SK-N-SH (cell line): ENCODE measurements around the gene ALDH1L1. TPM values are rescaled to one million over a fixed set of nuclear protein-coding genes. Genes with fewer than 3 reads are reported as not detected.

ENCODE experiments used
- CTCF ChIA-PET: fragments of 300-600, 350-600 bp; formaldehyde crosslinking; extraction: SDS; loops from one replicate; lab custom pipeline; 2021; lab: Yijun Ruan, JAX
- POLR2A ChIA-PET: fragments of 350-600 bp; sonication (Branson Sonifier 250); formaldehyde crosslinking; extraction: SDS; loops from one replicate; lab custom pipeline; 2020; ENCODE audit warnings: antibody characterized with exemption, inconsistent platforms; lab: Yijun Ruan, JAX
- DNase-seq: peaks from one replicate; pipeline ENCODE4 v3.0.0; 2012
- H2AFZ ChIP-seq: fragments of 200-600 bp; sonication (generic); 2 replicates; pipeline ENCODE4 v1.8.1; 2016; ENCODE audit warnings: antibody characterized with exemption, mild to moderate bottlenecking, low read depth
- H3F3A ChIP-seq: fragments of 200-600 bp; sonication (generic); replicated peaks from 2 replicates; pipeline ENCODE3; 2016; ENCODE audit warnings: antibody characterized with exemption, mild to moderate bottlenecking; ENCODE audit not compliant: insufficient read depth
- H3K27ac ChIP-seq, 2 experiments: fragments of 200-500 bp in 1 of 2; fragments of 200-600 bp in 1 of 2; sonication (Bioruptor generic) in 1 of 2; sonication (generic), shearing (Covaris generic) in 1 of 2; 2 replicates each; pipeline versions ENCODE4 v1.5.1 to v1.6.1; 2014 to 2016; ENCODE audit warnings: low read depth in 2 of 2, inconsistent platforms in 1 of 2, low read length in 1 of 2, mild to moderate bottlenecking in 1 of 2, mixed read lengths in 1 of 2
- H3K27me3 ChIP-seq: fragments of 200-600 bp; sonication (generic), shearing (Covaris generic); 2 replicates; pipeline ENCODE4 v1.6.1; 2016; ENCODE audit warnings: mixed run types; ENCODE audit not compliant: insufficient read depth
- H3K36me3 ChIP-seq, 2 experiments: fragments of 200-500 bp in 1 of 2; fragments of 200-600 bp in 1 of 2; sonication (Bioruptor generic) in 1 of 2; sonication (generic) in 1 of 2; replicated peaks in 1 of 2; 2 replicates each; pipeline versions ENCODE3 to v1.5.1; 2014 to 2016; ENCODE audit warnings: low read length in 1 of 2, mild to moderate bottlenecking in 1 of 2; ENCODE audit not compliant: insufficient read depth in 2 of 2, control insufficient read depth in 1 of 2
- H3K4me1 ChIP-seq, 2 experiments: fragments of 200-500 bp in 1 of 2; fragments of 200-600 bp in 1 of 2; sonication (Bioruptor generic) in 1 of 2; sonication (generic), shearing (Covaris generic) in 1 of 2; 2 replicates each; pipeline versions ENCODE4 v1.5.1 to v1.6.1; 2014 to 2016; ENCODE audit warnings: low read depth in 1 of 2, low read length in 1 of 2, mixed run types in 1 of 2; ENCODE audit not compliant: insufficient read depth in 2 of 2, control insufficient read depth in 1 of 2
- H3K4me2 ChIP-seq: fragments of 200-600 bp; sonication (generic), shearing (Covaris generic); 2 replicates; pipeline ENCODE4 v1.6.1; 2017; ENCODE audit warnings: mixed run types
- H3K4me3 ChIP-seq, 2 experiments: fragments of 200-500 bp in 1 of 2; fragments of 200-600 bp in 1 of 2; sonication (Bioruptor generic) in 1 of 2; sonication (generic), shearing (Covaris generic) in 1 of 2; 2 replicates each; pipeline versions ENCODE4 v1.5.1 to v1.8.1; 2014 to 2016; ENCODE audit warnings: low read depth in 2 of 2, inconsistent platforms in 1 of 2, low read length in 1 of 2, mild to moderate bottlenecking in 1 of 2, mixed read lengths in 1 of 2, moderate library complexity in 1 of 2
- H3K79me2 ChIP-seq: fragments of 200-600 bp; sonication (generic); 2 replicates; pipeline ENCODE4 v1.8.1; 2017; ENCODE audit warnings: mild to moderate bottlenecking; ENCODE audit not compliant: insufficient read depth
- H3K9ac ChIP-seq: fragments of 200-600 bp; sonication (generic); 2 replicates; pipeline ENCODE4 v1.6.1; 2017; ENCODE audit warnings: mixed run types
- H3K9me2 ChIP-seq: fragments of 200-600 bp; sonication (generic); 2 replicates; pipeline ENCODE4 v1.6.1; 2017; ENCODE audit warnings: mixed run types
- H3K9me3 ChIP-seq: fragments of 200-600 bp; sonication (generic); 2 replicates; pipeline ENCODE4 v1.6.1; 2017; ENCODE audit warnings: mixed run types, mild to moderate bottlenecking, moderate library complexity
- H4K20me1 ChIP-seq: fragments of 200-600 bp; sonication (generic); 2 replicates; pipeline ENCODE4 v1.6.1; 2017; ENCODE audit warnings: mild to moderate bottlenecking, mixed run types; ENCODE audit not compliant: insufficient read depth
- ELF1 ChIP-seq: IDR thresholded peaks from 2 replicates; pipeline ENCODE4 v1.4.0; 2012
- FOSL2 ChIP-seq: IDR thresholded peaks from 2 replicates; pipeline ENCODE4 v1.4.0; 2012; ENCODE audit warnings: low read depth, mild to moderate bottlenecking, moderate library complexity, borderline replicate concordance
- FOXJ3 ChIP-seq: sonication (generic); formaldehyde crosslinking; IDR thresholded peaks from 2 replicates; pipeline ENCODE4 v1.5.1; 2020; ENCODE audit warnings: mild to moderate bottlenecking, missing genetic modification reagents
- GABPA ChIP-seq: IDR thresholded peaks from 2 replicates; pipeline ENCODE4 v1.4.0; 2012; ENCODE audit warnings: low read depth, mild to moderate bottlenecking
- GATA2 ChIP-seq: sonication (generic); formaldehyde crosslinking; IDR thresholded peaks from 2 replicates; pipeline ENCODE4 v1.5.0; 2020; ENCODE audit warnings: mild to moderate bottlenecking, missing genetic modification reagents
- JUND ChIP-seq: IDR thresholded peaks from 2 replicates; pipeline ENCODE4 v1.4.0; 2012
- MXI1 ChIP-seq: IDR thresholded peaks from 2 replicates; pipeline ENCODE4 v1.6.1; 2012; ENCODE audit warnings: mild to moderate bottlenecking, low read depth, low read length, improper control_type of control experiment
- NRF1 ChIP-seq: IDR thresholded peaks from 2 replicates; pipeline ENCODE4 v1.6.1; 2012; ENCODE audit warnings: low read depth, mild to moderate bottlenecking, low read length
- POLR2AphosphoS5 ChIP-seq: IDR thresholded peaks from 2 replicates; pipeline ENCODE4 v1.6.1; 2012; ENCODE audit warnings: low read depth, low read length
- RCOR1 ChIP-seq: fragments of 150-350 bp; IDR thresholded peaks from 2 replicates; pipeline ENCODE4 v1.6.1; 2017; ENCODE audit warnings: antibody characterized with exemption, low read length
- REST ChIP-seq: IDR thresholded peaks from 2 replicates; pipeline ENCODE4 v1.6.1; 2012; ENCODE audit warnings: mild to moderate bottlenecking, low read depth, low read length, moderate library complexity
- TAF1 ChIP-seq: IDR thresholded peaks from 2 replicates; pipeline ENCODE4 v1.6.1; 2012; ENCODE audit warnings: low read depth, mild to moderate bottlenecking, low read length, moderate library complexity, borderline replicate concordance
- TCF12 ChIP-seq: IDR thresholded peaks from 2 replicates; pipeline ENCODE4 v1.4.0; 2012
- USF1 ChIP-seq: IDR thresholded peaks from 2 replicates; pipeline ENCODE4 v1.4.0; 2012; ENCODE audit warnings: low read depth, borderline replicate concordance
- USF2 ChIP-seq: fragments of 150-350 bp; IDR thresholded peaks from 2 replicates; pipeline ENCODE4 v1.6.1; 2017; ENCODE audit warnings: antibody characterized with exemption, low read length, low read depth, borderline replicate concordance
- WGBS: methylation state at CpG from one replicate; pipeline ENCODE4 v1.1.6; 2017; ENCODE audit warnings: low lambda C conversion rate; 5-methylcytosine and 5-hydroxymethylcytosine counted together
- polyA plus RNA-seq, 3 experiments: library from polyadenylated mRNA; depleted of rRNA; stranded (reverse); fragments of >200 nt; gene quantifications; 2 replicates each; pipeline ENCODE4 v1.2.3, GENCODE V29; 2012
- TF ChIP-seq, protein P1 (sequence below): IDR thresholded peaks from 2 replicates; pipeline ENCODE4 v1.4.0; 2012; ENCODE audit warnings: low read depth, borderline replicate concordance
- TF ChIP-seq, protein P2 (sequence below): fragments of 200-600 bp; sonication (generic); IDR thresholded peaks from 2 replicates; pipeline ENCODE4 v1.6.1; 2017; ENCODE audit warnings: antibody characterized with exemption, mild to moderate bottlenecking, moderate library complexity

Gene ALDH1L1
- polyA plus RNA-seq, 1 of the 3 experiments (the other 2 are of a cell fraction), result not detected

- Histone ChIP-seq H3K4me3 (no peak overlapping the region), H3K27me3 (no peaks in the 10 kb centered on the region), H3K4me2 (no peak overlapping the region), H3K9me3 (no peaks in the 10 kb centered on the region), H3K27ac (no peak overlapping the region), H2AFZ (no peak overlapping the region), H4K20me1 (no peaks in the 10 kb centered on the region), H3K9ac (no peak overlapping the region), H3K79me2 (no peaks in the 10 kb centered on the region)
- DNase-seq, result no peak
- ChIA-PET POLR2A (no interaction called here), CTCF (interaction anchor here (0.8 to 2.9 kb wide), 4 partner anchors 14 to 36 kb away, joined by 3 to 8 read pairs (median 3); partner anchors contain the start of gene SLC41A3)
- WGBS, result 45% methylated on average over 2 of the region's 2 CpGs
- TF ChIP-seq USF2, result no peak
- no peak for TF ChIP-seq RCOR1
- TF ChIP-seq, protein P1, sequence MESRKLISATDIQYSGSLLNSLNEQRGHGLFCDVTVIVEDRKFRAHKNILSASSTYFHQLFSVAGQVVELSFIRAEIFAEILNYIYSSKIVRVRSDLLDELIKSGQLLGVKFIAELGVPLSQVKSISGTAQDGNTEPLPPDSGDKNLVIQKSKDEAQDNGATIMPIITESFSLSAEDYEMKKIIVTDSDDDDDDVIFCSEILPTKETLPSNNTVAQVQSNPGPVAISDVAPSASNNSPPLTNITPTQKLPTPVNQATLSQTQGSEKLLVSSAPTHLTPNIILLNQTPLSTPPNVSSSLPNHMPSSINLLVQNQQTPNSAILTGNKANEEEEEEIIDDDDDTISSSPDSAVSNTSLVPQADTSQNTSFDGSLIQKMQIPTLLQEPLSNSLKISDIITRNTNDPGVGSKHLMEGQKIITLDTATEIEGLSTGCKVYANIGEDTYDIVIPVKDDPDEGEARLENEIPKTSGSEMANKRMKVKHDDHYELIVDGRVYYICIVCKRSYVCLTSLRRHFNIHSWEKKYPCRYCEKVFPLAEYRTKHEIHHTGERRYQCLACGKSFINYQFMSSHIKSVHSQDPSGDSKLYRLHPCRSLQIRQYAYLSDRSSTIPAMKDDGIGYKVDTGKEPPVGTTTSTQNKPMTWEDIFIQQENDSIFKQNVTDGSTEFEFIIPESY, result no peak
- TF ChIP-seq GATA2 (CRISPR knock-in tag), result no peak
- TF ChIP-seq GABPA, result no peak
- TF ChIP-seq TCF12, result no peak
- no peak for TF ChIP-seq FOXJ3 (CRISPR knock-in tag)
- TF ChIP-seq USF1, result no peak
- TF ChIP-seq POLR2AphosphoS5, result no peak
- TF ChIP-seq ELF1, result no peak
- no peak for TF ChIP-seq JUND
- TF ChIP-seq, all 33 proteins: peak for 0
- no peaks in the 10 kb centered on the region for H3K36me3 ChIP-seq
- H3K9me2 ChIP-seq, result no peaks in the 10 kb centered on the region
- no peaks in the 10 kb centered on the region for H3F3A ChIP-seq
- H3K4me1 ChIP-seq, result peaks cover 0 to 17% of the 10 kb centered on the region in 2 experiments; a peak in 1 of 4 replicates
Measured at GRCh38 chr3:126098391-126098858, 82.0 kb downstream of the ALDH1L1 start.

DNA sequence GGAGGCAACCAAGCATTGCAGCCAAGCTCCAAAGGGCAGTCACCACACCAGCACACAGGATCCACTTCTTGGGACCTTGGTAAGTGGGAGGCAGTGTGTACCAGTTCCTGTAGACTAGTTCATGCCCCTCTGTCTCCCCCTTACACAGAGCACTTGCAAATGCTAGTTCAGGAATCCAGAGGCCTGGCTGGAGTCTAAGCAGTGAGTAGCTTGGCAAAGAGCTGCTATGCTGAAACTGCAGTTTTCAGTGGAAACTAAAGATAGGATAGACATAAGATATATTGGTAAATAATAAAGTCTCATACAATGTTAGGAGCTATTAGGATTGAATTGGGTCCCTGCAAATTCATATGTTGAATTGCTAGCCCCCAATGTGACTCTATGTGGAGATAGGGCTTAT lies 82.6 kb downstream of the ALDH1L1 start:
- no peaks in the 10 kb centered on the region for H4K20me1 ChIP-seq
- no peak overlapping the region for H2AFZ ChIP-seq
- no peak overlapping the region for H3K4me3 ChIP-seq
- no peak overlapping the region for H3K4me2 ChIP-seq
- CTCF ChIA-PET, result interaction anchor here (0.8 to 1.1 kb wide), 3 partner anchors 14 to 149 kb away, joined by 3 read pairs; partner anchors contain the start of gene SLC41A3
- H3K9ac ChIP-seq, result no peak overlapping the region
- H3K36me3 ChIP-seq, result no peaks in the 10 kb centered on the region
- no peak for DNase-seq
- no peaks in the 10 kb centered on the region for H3K9me2 ChIP-seq
- H3K9me3 ChIP-seq, result no peaks in the 10 kb centered on the region
- no peaks in the 10 kb centered on the region for H3K79me2 ChIP-seq
- no peak overlapping the region for H3K27ac ChIP-seq
- POLR2A ChIA-PET, result no interaction called here
- peaks cover 0 to 15% of the 10 kb centered on the region in 2 experiments; a peak in 1 of 4 replicates for H3K4me1 ChIP-seq
- no peaks in the 10 kb centered on the region for H3K27me3 ChIP-seq
- H3F3A ChIP-seq, result no peaks in the 10 kb centered on the region
- TF ChIP-seq MXI1 (no peak), USF2 (no peak), RCOR1 (no peak), NRF1 (no peak), REST (no peak), TAF1 (no peak), FOSL2 (no peak)
- TF ChIP-seq, protein P2, sequence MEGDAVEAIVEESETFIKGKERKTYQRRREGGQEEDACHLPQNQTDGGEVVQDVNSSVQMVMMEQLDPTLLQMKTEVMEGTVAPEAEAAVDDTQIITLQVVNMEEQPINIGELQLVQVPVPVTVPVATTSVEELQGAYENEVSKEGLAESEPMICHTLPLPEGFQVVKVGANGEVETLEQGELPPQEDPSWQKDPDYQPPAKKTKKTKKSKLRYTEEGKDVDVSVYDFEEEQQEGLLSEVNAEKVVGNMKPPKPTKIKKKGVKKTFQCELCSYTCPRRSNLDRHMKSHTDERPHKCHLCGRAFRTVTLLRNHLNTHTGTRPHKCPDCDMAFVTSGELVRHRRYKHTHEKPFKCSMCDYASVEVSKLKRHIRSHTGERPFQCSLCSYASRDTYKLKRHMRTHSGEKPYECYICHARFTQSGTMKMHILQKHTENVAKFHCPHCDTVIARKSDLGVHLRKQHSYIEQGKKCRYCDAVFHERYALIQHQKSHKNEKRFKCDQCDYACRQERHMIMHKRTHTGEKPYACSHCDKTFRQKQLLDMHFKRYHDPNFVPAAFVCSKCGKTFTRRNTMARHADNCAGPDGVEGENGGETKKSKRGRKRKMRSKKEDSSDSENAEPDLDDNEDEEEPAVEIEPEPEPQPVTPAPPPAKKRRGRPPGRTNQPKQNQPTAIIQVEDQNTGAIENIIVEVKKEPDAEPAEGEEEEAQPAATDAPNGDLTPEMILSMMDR, result no peak
